ENCODE measurements around the gene ATG7. TPM values are rescaled to one million over a fixed set of nuclear protein-coding genes. Genes with fewer than 3 reads are reported as not detected.
"Not testable (repeated sequence)": the region's sequence is repeated elsewhere in the genome, so short reads cannot be mapped to it uniquely, and the experiment has no call there.

ATG7 gene
- total and polyA plus RNA-seq, 9 donors = 10.2 to 54.5 (median 37.4) TPM

DNA sequence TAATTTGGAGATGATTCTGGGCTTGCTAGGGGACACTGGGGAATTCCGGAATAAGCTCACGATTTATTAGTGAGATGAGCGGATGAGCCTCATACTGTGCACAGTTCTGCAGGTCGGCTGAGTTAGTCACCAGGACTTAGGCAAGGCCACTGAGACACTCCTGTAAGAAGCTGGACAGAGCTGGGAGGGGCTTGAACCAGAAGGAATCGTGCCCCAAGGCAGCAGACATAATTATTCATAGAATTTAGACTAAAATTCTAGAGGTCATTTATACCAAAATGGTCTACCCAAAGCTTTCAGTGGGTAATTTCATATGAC lies 250.2 kb downstream of the ATG7 start:
- Histone ChIP-seq H3K27me3 (no peaks in the 10 kb centered on the region), H3K9me3 (no peaks in the 10 kb centered on the region), H3K4me1 (ENCODE audit: insufficient read depth) (peaks cover 16% of the 10 kb centered on the region), H3K4me3 (no peak overlapping the region), H3K27ac (no peak overlapping the region), H3K36me3 (no peaks in the 10 kb centered on the region)
- DNase-seq = peak in 1 of 5 donors; percentile 11
- TF ChIP-seq EP300 (IDR thresholded peaks at IDR 0.05) (no peak), CTCF (IDR thresholded peaks at IDR 0.05) (no peak), POLR2A (IDR thresholded peaks at IDR 0.05) (no peak)
- intact Hi-C loops (cut with DNase I) = no loop called here
- 92 to 96% (median 94%) methylated on average over 5 of the region's 5 CpGs for WGBS, 3 donors

GRCh38 chr3:11522953-11523571 lies 250.9 kb downstream of the ATG7 start:
- Histone ChIP-seq H3K4me3 (no peak overlapping the region), H3K4me1 (ENCODE audit: insufficient read depth) (peaks cover 12% of the 10 kb centered on the region), H3K9me3 (no peaks in the 10 kb centered on the region), H3K27me3 (no peaks in the 10 kb centered on the region), H3K36me3 (no peaks in the 10 kb centered on the region), H3K27ac (peak overlapping the region in 1 of 2 donors; percentile 76)
- TF ChIP-seq POLR2A (IDR thresholded peaks at IDR 0.05) (no peak), CTCF (IDR thresholded peaks at IDR 0.05) (no peak), EP300 (IDR thresholded peaks at IDR 0.05) (no peak)
- 56 to 63% (median 58%) methylated on average over 8 of the region's 8 CpGs for WGBS, 3 donors
- DNase-seq = no peak
- intact Hi-C loops (cut with DNase I) = no loop called here

DNA sequence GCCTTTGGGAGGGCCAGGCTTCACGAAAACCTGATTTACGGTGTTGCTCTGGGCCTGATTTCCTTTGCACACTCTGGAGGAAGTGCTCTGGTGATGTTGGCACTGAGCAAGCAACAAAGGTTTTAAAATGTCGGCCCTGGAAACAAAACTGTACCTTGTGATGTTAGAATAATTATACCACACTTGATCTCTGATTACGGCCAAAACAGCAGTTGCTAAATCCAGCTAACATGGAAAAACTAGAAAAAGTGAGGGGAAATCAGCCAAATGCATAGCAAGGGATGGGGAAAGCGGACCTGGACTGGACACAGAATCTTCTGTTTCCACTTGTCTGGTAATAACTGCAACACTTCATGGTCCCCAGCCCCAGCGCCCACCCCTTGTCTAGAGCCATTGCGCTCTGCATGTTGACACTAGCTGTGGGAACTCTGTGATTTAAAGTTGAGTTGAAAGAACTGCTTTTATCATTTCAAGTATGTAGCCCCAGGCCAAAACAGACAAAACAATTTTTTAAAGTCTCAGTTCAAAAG lies 251.4 kb downstream of the ATG7 start:
- Histone ChIP-seq H3K4me3 (no peak overlapping the region), H3K36me3 (no peaks in the 10 kb centered on the region), H3K9me3 (no peaks in the 10 kb centered on the region), H3K27me3 (no peaks in the 10 kb centered on the region), H3K27ac (peak overlapping the region in 1 of 2 donors; percentile 76), H3K4me1 (ENCODE audit: insufficient read depth) (peaks cover 10% of the 10 kb centered on the region)
- WGBS, 3 donors = 13 to 17% (median 13%) methylated on average over 7 of the region's 7 CpGs
- peak in 3 of 5 donors; percentile 49 to 64 (median 57) for DNase-seq
- intact Hi-C loops (cut with DNase I) = no loop called here
- TF ChIP-seq EP300 (IDR thresholded peaks at IDR 0.05) (no peak), CTCF (IDR thresholded peaks at IDR 0.05) (no peak), POLR2A (IDR thresholded peaks at IDR 0.05) (no peak)

DNA sequence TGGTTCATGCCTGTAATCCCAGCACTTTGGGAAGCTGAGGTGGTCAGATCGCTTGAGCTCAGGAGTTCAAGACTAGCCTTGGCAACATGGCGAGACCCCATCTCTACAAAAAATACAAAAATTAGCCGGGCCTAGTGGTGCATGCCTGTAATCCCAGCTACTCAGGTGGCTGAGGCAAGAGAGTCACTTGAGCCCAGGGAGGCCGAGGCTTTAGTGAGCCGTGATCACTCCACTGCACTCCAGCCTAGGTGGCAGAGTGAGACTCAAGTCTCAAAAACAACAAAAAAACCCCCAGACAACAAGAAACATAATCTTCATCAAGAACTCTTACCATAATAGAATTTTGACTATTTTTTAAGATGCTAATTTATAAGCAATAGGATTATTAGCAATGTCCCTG lies 253.9 kb downstream of the ATG7 start:
- 95 to 98% (median 96%) methylated on average over 5 of the region's 5 CpGs for WGBS, 3 donors
- H3K36me3 ChIP-seq; DNase-seq; intact Hi-C loops (cut with DNase I); H3K4me3 ChIP-seq; H3K27ac ChIP-seq; H3K27me3 ChIP-seq; H3K4me1 ChIP-seq (ENCODE audit: insufficient read depth); H3K9me3 ChIP-seq: not testable (repeated sequence)

DNA sequence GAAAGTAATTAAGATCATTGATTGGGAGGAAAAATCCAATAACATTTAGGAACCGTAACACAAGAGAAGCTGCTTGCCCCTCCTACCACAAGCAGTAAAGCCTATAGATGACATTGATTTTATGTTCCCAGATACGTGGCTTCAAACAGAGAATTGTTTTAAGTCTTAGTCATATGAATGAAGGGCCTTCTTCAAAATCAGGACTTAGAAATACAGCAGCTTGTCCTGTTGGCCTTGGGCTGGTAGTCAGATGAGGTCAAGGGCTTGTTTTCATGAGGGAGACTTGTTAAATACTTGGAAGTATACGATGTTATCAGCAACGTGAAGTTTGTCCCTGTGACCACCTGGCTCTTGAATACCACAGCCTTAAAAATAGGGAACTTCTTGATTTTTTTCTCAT lies 257.1 kb downstream of the ATG7 start:
- 33 to 44% (median 35%) methylated on average over 4 of the region's 4 CpGs for WGBS, 3 donors
- Histone ChIP-seq H3K4me1 (ENCODE audit: insufficient read depth) (peaks cover 19% of the 10 kb centered on the region), H3K27me3 (no peaks in the 10 kb centered on the region), H3K9me3 (no peaks in the 10 kb centered on the region), H3K36me3 (no peaks in the 10 kb centered on the region), H3K4me3 (no peak overlapping the region), H3K27ac (peak overlapping the region; percentile 4 to 71)
- intact Hi-C loops (cut with DNase I) = no loop called here
- peak in 1 of 5 donors; percentile 19 for DNase-seq
- no peak for TF ChIP-seq CTCF (IDR thresholded peaks at IDR 0.05)
